ENCODE results near the gene ENPP3. TPM values are rescaled to one million over a fixed set of nuclear protein-coding genes. Genes with fewer than 3 reads are reported as not detected.

The ENPP3 gene
- total and polyA plus RNA-seq, 2 experiments from 2014 or later, result not detected

GRCh38 chr6:131766631-131767030 lies 129.5 kb downstream of the ENPP3 start:
- Histone ChIP-seq H3K27me3 (replicated peaks; ENCODE audit: insufficient read depth) (no peaks in the 10 kb centered on the region), H3K9me3 (ENCODE audit: low read depth) (no peaks in the 10 kb centered on the region), H3F3A (ENCODE audit: insufficient read depth) (peaks cover 47% of the 10 kb centered on the region), H3K79me2 (ENCODE audit: insufficient read depth) (no peaks in the 10 kb centered on the region), H3K4me3 (no peak overlapping the region), H4K20me1 (ENCODE audit: insufficient read depth) (no peaks in the 10 kb centered on the region), H3K36me3 (ENCODE audit: low read depth) (no peaks in the 10 kb centered on the region), H2AFZ (no peak overlapping the region), H3K9ac (no peak overlapping the region), H3K9me2 (ENCODE audit: insufficient read depth) (no peaks in the 10 kb centered on the region), H3K4me2 (ENCODE audit: unreplicated experiment) (no peak overlapping the region), H3K4me1 (ENCODE audit: insufficient read depth) (peaks cover 56% of the 10 kb centered on the region), H3K27ac (no peak overlapping the region)
- TF ChIP-seq EZH2 (IDR thresholded peaks at IDR 0.05; ENCODE audit: insufficient read depth, poor library complexity, severe bottlenecking) (no peak), EZH2phosphoT487 (IDR thresholded peaks at IDR 0.05; ENCODE audit: insufficient read depth, low read depth) (no peak)
- in situ Hi-C loops (cut with MboI), result no loop called here
- 67 to 74% methylated on average over 2 of the region's 2 CpGs for WGBS, 2 experiments (ENCODE audit: low coverage in 1 of 2, low lambda C conversion rate in 2 of 2, missing lambda C conversion rate in 2 of 2)
- no peak for DNase-seq

- Histone ChIP-seq H2AFZ (no peak overlapping the region), H3K79me2 (ENCODE audit: insufficient read depth) (no peaks in the 10 kb centered on the region), H3K4me3 (no peak overlapping the region), H4K20me1 (ENCODE audit: insufficient read depth) (no peaks in the 10 kb centered on the region), H3K27me3 (replicated peaks; ENCODE audit: insufficient read depth) (no peaks in the 10 kb centered on the region), H3K4me2 (ENCODE audit: unreplicated experiment) (no peak overlapping the region), H3K9me3 (ENCODE audit: low read depth) (no peaks in the 10 kb centered on the region), H3F3A (ENCODE audit: insufficient read depth) (peaks cover 32% of the 10 kb centered on the region), H3K9ac (no peak overlapping the region), H3K36me3 (ENCODE audit: low read depth) (no peaks in the 10 kb centered on the region), H3K27ac (no peak overlapping the region), H3K9me2 (ENCODE audit: insufficient read depth) (no peaks in the 10 kb centered on the region), H3K4me1 (ENCODE audit: insufficient read depth) (peaks cover 32% of the 10 kb centered on the region)
- 100% methylated on average over 1 of the region's 1 CpG for WGBS, 2 experiments (ENCODE audit: low coverage in 1 of 2, low lambda C conversion rate in 2 of 2, missing lambda C conversion rate in 2 of 2)
- in situ Hi-C loops (cut with MboI), result no loop called here
- TF ChIP-seq EZH2 (IDR thresholded peaks at IDR 0.05; ENCODE audit: insufficient read depth, poor library complexity, severe bottlenecking), result no peak
- TF ChIP-seq EZH2phosphoT487 (IDR thresholded peaks at IDR 0.05; ENCODE audit: insufficient read depth, low read depth), result no peak
- no peak for DNase-seq
Observed at GRCh38 chr6:131768964-131769363, 131.9 kb downstream of the ENPP3 start.

- H3F3A ChIP-seq (ENCODE audit: insufficient read depth), result peaks cover 26% of the 10 kb centered on the region
- no peak overlapping the region for H3K9ac ChIP-seq
- H3K27me3 ChIP-seq (replicated peaks; ENCODE audit: insufficient read depth), result no peaks in the 10 kb centered on the region
- no peak overlapping the region for H3K27ac ChIP-seq
- H3K4me2 ChIP-seq (ENCODE audit: unreplicated experiment), result no peak overlapping the region
- in situ Hi-C loops (cut with MboI), result no loop called here
- no peaks in the 10 kb centered on the region for H3K36me3 ChIP-seq (ENCODE audit: low read depth)
- 93 to 95% methylated on average over 15 of the region's 15 CpGs for WGBS, 2 experiments (ENCODE audit: low coverage in 1 of 2, low lambda C conversion rate in 2 of 2, missing lambda C conversion rate in 2 of 2)
- H3K4me3 ChIP-seq, result no peak overlapping the region
- H3K9me3 ChIP-seq (ENCODE audit: low read depth), result no peaks in the 10 kb centered on the region
- H3K79me2 ChIP-seq (ENCODE audit: insufficient read depth), result no peaks in the 10 kb centered on the region
- TF ChIP-seq EZH2 (IDR thresholded peaks at IDR 0.05; ENCODE audit: insufficient read depth, poor library complexity, severe bottlenecking) (no peak), EZH2phosphoT487 (IDR thresholded peaks at IDR 0.05; ENCODE audit: insufficient read depth, low read depth) (no peak)
- DNase-seq, result no peak
- no peak overlapping the region for H2AFZ ChIP-seq
- no peaks in the 10 kb centered on the region for H3K9me2 ChIP-seq (ENCODE audit: insufficient read depth)
- H4K20me1 ChIP-seq (ENCODE audit: insufficient read depth), result no peaks in the 10 kb centered on the region
- peaks cover 26% of the 10 kb centered on the region for H3K4me1 ChIP-seq (ENCODE audit: insufficient read depth)
Observed at GRCh38 chr6:131769385-131770141, 132.5 kb downstream of the ENPP3 start.

GRCh38 chr6:131770776-131771175 lies 133.7 kb downstream of the ENPP3 start:
- DNase-seq, result no peak
- Histone ChIP-seq H3K9me2 (ENCODE audit: insufficient read depth) (no peaks in the 10 kb centered on the region), H3K27me3 (replicated peaks; ENCODE audit: insufficient read depth) (no peaks in the 10 kb centered on the region), H4K20me1 (ENCODE audit: insufficient read depth) (no peaks in the 10 kb centered on the region), H3K4me1 (ENCODE audit: insufficient read depth) (peaks cover 14% of the 10 kb centered on the region), H3K36me3 (ENCODE audit: low read depth) (no peaks in the 10 kb centered on the region), H3K4me3 (no peak overlapping the region), H3F3A (ENCODE audit: insufficient read depth) (peaks cover 14% of the 10 kb centered on the region), H2AFZ (no peak overlapping the region), H3K79me2 (ENCODE audit: insufficient read depth) (no peaks in the 10 kb centered on the region), H3K4me2 (ENCODE audit: unreplicated experiment) (no peak overlapping the region), H3K27ac (no peak overlapping the region), H3K9me3 (ENCODE audit: low read depth) (no peaks in the 10 kb centered on the region), H3K9ac (no peak overlapping the region)
- 29 to 38% methylated on average over 1 of the region's 1 CpG for WGBS, 2 experiments (ENCODE audit: low coverage in 1 of 2, low lambda C conversion rate in 2 of 2, missing lambda C conversion rate in 2 of 2)
- in situ Hi-C loops (cut with MboI), result no loop called here
- TF ChIP-seq EZH2phosphoT487 (IDR thresholded peaks at IDR 0.05; ENCODE audit: insufficient read depth, low read depth) (no peak), EZH2 (IDR thresholded peaks at IDR 0.05; ENCODE audit: insufficient read depth, poor library complexity, severe bottlenecking) (no peak)

Data from GM23248 (cell line).